Choroid plexus epithelial cell (primary cell): ENCODE results near the gene LAPTM5.

Experiments used
- DNase-seq: peaks from one replicate; pipeline ENCODE4 v3.0.0-alpha.2; 2010; ENCODE audit warnings: low read depth
- H3K4me3 ChIP-seq: 2 replicates; pipeline ENCODE4 v1.5.1; 2011; ENCODE audit warnings: low read depth, mild to moderate bottlenecking, control low read depth, low read length, moderate library complexity
- TF ChIP-seq, protein P1 (sequence below): conservative IDR thresholded peaks from 2 replicates; pipeline ENCODE4 v1.5.1; 2011; ENCODE audit warnings: low read depth, mild to moderate bottlenecking, control low read depth, inconsistent platforms, low read length, moderate library complexity

Gene LAPTM5

DNA sequence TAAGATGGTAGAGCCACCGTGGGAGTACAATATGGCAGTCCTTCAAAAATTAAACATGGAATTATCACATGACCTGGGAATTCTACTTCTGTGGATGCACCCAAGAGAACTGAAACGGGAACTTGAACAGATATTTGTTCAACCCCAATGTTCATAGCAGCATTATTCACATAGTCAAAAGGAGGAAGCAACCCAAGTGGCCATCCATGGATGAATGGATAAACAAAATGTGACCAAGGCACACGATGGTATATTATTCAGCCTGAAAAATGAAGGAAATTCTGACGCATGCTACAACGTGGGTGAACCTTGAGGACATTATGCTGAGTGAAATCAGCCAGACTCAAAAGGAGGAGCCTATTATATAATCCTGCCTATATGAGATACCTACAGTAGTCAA, 22.8 kb upstream of the LAPTM5 start:
- DNase-seq, result no peak
- TF ChIP-seq, protein P1, sequence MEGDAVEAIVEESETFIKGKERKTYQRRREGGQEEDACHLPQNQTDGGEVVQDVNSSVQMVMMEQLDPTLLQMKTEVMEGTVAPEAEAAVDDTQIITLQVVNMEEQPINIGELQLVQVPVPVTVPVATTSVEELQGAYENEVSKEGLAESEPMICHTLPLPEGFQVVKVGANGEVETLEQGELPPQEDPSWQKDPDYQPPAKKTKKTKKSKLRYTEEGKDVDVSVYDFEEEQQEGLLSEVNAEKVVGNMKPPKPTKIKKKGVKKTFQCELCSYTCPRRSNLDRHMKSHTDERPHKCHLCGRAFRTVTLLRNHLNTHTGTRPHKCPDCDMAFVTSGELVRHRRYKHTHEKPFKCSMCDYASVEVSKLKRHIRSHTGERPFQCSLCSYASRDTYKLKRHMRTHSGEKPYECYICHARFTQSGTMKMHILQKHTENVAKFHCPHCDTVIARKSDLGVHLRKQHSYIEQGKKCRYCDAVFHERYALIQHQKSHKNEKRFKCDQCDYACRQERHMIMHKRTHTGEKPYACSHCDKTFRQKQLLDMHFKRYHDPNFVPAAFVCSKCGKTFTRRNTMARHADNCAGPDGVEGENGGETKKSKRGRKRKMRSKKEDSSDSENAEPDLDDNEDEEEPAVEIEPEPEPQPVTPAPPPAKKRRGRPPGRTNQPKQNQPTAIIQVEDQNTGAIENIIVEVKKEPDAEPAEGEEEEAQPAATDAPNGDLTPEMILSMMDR, result no peak
- no peak overlapping the region for H3K4me3 ChIP-seq

DNA sequence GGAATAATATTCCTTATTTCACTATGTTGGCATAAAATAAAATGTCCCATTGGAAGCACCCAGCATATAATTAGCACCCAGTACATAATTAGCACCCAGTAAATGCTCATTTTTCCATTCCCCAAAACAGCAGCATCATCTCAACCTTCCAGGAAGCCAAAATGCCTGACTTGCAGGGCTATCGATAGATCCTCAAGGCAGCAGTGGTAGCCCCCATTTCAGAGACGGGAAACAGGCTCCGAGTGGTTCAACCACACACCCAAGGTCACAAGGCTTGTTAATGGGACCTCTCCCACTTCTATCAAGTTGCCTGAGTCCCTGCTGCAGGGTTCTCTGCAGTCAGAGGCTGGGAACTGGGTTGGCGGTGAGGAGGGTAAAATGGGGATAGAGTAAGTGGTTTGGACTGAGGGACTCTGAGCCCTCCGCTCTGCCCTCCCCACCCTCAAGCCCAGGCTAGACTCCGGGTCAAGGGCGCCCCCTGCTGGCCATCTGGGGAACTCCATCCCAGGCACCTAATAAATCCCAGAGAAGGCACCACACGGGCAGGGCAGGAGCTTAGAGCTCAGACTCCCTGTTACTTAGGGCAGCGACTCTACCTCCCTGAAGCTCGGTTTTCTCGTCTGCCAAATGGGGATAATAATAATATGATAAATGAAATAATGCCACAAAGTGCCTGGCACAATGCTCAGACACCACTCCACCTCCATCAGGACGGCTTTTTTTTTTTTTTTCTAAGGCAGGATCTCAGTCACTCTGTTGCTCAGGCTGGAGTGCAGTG, 21.9 kb upstream of the LAPTM5 start:
- H3K4me3 ChIP-seq, result no peak overlapping the region
- TF ChIP-seq, protein P1, result peak; percentile 91
- peak; percentile 69 for DNase-seq

DNA sequence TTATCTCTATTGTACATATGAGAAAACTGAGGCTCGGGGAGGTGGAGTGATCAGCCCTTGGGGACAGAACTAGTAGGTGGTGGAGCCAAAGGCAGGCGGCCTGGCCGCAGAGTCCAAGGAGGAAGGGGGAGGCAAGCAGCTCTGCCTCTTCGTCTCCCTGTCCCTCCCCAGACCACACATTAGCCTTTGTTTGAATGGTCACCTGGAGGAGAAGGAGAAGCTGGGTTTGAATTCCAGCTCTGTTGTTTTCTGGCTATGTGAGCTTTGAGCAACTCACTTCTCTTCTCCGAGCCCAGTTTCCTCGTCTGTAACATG, 21.4 kb upstream of the LAPTM5 start:
- H3K4me3 ChIP-seq, result no peak overlapping the region
- TF ChIP-seq, protein P1, result no peak
- no peak for DNase-seq

DNA sequence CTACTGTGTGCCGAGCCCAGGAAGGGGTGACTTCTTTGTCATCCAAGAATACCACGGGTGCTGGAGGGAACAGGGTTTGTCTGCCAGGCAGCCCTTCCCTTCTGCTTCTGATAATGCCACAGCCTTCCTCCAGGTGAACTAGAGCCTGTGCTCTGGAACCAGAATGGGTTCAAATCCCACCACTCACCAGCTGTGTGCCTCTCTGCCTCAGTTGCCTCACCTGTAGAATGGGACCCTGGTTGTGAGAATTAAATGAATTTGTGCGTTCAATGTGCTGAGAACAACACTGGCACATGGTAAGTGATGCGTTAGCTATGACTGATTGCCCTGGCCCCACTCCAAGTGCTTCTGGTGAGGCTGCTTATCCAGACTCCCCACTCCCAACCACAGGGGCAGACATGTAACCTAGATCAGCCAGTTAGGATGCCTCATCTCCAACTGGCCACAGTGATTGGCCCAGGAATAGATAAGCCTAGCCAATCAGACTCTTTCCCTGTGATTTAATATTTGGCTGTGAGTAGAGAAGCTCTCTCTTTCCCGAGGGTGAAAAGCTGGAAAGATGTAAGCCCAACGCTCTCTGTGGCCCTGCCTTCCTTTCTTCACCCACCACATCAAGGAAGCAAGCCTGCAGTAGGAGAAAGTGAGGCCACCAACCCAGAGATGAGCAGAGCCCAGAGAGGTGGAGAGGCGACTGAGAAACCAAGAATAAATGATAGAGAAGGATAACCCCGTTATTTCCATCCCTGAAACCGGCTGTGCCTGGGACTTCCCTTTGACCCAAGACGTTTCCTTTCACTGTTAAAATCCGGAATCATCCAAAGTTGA, 20.8 kb upstream of the LAPTM5 start:
- peak; percentile 92 for DNase-seq
- TF ChIP-seq, protein P1, result no peak
- no peak overlapping the region for H3K4me3 ChIP-seq

DNA sequence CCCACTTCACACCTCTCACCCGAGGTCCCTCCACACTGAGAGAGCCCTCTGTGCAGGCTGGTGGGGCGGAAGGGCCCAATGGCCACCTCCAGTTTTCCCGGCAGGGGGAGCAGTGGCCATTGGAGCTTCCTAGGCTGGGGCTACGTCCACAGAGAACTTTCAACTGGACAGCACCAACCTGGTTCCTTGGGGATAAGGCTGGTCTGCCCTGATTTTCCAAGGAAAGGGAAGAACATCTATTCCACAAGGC, 20.3 kb upstream of the LAPTM5 start:
- TF ChIP-seq, protein P1, result peak; percentile 39
- DNase-seq, result no peak
- H3K4me3 ChIP-seq, result no peak overlapping the region

DNA sequence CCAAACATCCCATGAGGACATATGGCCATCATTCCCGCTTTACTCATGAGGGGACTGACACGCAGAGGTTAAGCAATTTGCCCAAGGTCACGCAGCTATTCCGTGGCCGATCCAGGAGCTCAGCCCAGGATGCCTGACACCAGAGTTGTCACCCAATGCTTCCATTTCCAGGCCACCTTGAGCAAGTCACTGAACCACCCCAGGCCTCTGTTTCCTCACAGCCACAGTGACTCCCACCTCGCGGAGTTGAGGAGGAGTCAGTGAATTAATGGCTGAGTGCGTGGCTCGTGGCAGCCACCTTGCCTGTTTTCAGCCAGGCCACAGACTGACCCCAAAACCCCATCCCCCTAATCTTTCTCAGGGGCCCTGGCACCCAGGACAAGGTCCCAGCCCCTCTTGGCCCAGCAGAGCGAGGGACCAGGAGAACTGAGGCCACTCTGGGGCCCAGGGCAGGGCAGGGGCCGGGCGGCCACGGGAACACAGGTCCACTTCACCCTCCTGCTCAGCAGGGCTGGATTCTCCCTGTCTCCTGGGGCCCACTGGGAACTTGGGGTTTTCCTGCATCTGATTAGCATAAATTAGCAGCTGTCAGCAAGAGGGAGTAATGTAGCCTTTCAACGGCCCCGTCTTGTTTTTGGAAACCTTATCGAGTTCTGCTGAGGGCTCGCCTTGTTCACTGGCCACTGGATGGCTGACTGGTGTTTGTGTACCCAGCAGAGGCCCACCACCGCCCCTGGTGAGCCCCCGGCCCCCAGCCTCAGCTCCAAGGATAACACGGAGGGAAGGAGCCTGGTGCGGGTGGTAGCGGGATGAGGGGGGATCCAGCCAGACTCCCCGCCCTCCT, 19.7 kb upstream of the LAPTM5 start:
- TF ChIP-seq, protein P1, result no peak
- no peak for DNase-seq

More for the DNA sequence above, 19.7 kb upstream of the LAPTM5 start:
- no peak overlapping the region for H3K4me3 ChIP-seq
